Measurements from ENCODE around the gene ENAH.

DNA sequence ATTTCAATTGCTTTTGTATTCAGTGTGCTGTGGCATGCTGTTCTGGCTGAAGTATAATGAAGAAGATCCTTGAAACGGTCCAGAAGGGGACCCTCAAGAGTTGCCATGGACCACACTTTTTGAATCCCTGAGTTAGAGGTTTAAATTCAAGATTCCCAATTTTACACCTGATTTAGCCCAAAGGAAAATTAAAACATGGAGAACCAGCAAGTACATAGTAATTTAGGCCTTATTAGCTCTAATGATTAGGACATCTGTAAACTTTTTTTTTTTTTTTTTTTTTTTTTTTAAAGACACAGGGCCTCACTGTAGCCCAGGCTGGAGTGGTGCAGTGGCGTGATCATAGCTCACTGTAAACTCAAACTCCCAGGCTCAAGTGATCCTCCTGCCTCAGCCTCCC is 107.3 kb downstream of the ENAH start:
- TF ChIP-seq, protein P1, sequence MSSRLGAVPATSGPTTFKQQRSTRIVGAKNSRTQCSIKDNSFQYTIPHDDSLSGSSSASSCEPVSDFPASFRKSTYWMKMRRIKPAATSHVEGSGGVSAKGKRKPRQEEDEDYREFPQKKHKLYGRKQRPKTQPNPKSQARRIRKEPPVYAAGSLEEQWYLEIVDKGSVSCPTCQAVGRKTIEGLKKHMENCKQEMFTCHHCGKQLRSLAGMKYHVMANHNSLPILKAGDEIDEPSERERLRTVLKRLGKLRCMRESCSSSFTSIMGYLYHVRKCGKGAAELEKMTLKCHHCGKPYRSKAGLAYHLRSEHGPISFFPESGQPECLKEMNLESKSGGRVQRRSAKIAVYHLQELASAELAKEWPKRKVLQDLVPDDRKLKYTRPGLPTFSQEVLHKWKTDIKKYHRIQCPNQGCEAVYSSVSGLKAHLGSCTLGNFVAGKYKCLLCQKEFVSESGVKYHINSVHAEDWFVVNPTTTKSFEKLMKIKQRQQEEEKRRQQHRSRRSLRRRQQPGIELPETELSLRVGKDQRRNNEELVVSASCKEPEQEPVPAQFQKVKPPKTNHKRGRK (tag; IDR thresholded peaks at IDR 0.05) = no peak
- TF ChIP-seq, protein P2, sequence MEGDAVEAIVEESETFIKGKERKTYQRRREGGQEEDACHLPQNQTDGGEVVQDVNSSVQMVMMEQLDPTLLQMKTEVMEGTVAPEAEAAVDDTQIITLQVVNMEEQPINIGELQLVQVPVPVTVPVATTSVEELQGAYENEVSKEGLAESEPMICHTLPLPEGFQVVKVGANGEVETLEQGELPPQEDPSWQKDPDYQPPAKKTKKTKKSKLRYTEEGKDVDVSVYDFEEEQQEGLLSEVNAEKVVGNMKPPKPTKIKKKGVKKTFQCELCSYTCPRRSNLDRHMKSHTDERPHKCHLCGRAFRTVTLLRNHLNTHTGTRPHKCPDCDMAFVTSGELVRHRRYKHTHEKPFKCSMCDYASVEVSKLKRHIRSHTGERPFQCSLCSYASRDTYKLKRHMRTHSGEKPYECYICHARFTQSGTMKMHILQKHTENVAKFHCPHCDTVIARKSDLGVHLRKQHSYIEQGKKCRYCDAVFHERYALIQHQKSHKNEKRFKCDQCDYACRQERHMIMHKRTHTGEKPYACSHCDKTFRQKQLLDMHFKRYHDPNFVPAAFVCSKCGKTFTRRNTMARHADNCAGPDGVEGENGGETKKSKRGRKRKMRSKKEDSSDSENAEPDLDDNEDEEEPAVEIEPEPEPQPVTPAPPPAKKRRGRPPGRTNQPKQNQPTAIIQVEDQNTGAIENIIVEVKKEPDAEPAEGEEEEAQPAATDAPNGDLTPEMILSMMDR (IDR thresholded peaks at IDR 0.05 in 2 of 3, conservative IDR thresholded peaks at IDR 0.05 in 1 of 3; ENCODE audit: insufficient read depth in 2 of 3, low read depth in 1 of 3, low read length in 3 of 3) = no peak
- TF ChIP-seq FOXK2 (conservative IDR thresholded peaks at IDR 0.05 in 1 of 2, IDR thresholded peaks at IDR 0.05 in 1 of 2; ENCODE audit: low read depth in 2 of 2) = no peak
- TF ChIP-seq, protein P3, sequence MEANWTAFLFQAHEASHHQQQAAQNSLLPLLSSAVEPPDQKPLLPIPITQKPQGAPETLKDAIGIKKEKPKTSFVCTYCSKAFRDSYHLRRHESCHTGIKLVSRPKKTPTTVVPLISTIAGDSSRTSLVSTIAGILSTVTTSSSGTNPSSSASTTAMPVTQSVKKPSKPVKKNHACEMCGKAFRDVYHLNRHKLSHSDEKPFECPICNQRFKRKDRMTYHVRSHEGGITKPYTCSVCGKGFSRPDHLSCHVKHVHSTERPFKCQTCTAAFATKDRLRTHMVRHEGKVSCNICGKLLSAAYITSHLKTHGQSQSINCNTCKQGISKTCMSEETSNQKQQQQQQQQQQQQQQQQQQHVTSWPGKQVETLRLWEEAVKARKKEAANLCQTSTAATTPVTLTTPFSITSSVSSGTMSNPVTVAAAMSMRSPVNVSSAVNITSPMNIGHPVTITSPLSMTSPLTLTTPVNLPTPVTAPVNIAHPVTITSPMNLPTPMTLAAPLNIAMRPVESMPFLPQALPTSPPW (CRISPR knock-in tag; IDR thresholded peaks at IDR 0.05) = no peak
- no peak for TF ChIP-seq FOXP1 (CRISPR knock-in tag; IDR thresholded peaks at IDR 0.05)
- TF ChIP-seq EP300 (IDR thresholded peaks at IDR 0.05; ENCODE audit: low read length) = no peak
